ENCODE measurements around the gene DNM1.

DNA sequence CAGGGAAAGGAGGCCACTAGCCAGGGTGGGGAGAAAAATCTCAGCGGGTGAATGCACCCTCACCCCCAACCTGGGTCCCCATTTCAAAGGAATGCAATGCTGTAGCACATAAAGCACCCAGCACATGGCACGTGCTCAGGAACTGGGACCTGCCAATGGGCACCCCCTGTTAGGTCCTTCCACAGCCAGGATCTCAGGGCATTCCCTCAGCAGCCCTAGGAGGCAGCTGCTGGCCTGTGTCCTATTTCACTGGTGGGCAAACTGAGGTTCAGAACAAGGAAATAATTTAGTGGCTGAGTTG, 8.8 kb downstream of the DNM1 start:
- TF ChIP-seq EZH2phosphoT487 (IDR thresholded peaks at IDR 0.05; ENCODE audit: borderline replicate concordance, low read depth, low read length) = no peak
- TF ChIP-seq, protein P1, sequence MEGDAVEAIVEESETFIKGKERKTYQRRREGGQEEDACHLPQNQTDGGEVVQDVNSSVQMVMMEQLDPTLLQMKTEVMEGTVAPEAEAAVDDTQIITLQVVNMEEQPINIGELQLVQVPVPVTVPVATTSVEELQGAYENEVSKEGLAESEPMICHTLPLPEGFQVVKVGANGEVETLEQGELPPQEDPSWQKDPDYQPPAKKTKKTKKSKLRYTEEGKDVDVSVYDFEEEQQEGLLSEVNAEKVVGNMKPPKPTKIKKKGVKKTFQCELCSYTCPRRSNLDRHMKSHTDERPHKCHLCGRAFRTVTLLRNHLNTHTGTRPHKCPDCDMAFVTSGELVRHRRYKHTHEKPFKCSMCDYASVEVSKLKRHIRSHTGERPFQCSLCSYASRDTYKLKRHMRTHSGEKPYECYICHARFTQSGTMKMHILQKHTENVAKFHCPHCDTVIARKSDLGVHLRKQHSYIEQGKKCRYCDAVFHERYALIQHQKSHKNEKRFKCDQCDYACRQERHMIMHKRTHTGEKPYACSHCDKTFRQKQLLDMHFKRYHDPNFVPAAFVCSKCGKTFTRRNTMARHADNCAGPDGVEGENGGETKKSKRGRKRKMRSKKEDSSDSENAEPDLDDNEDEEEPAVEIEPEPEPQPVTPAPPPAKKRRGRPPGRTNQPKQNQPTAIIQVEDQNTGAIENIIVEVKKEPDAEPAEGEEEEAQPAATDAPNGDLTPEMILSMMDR (conservative IDR thresholded peaks at IDR 0.05; ENCODE audit: low read length) = no peak
